HEK293T (cell line): Measurements from ENCODE around the gene CASP2.

Experiments used
- CTCF ChIA-PET: fragments of 350-600 bp; formaldehyde crosslinking; extraction: SDS; loops from one replicate; lab custom pipeline; 2021; ENCODE audit warnings: antibody characterized with exemption, inconsistent platforms; lab: Yijun Ruan, JAX
- POLR2A ChIA-PET: fragments of 350-600 bp; formaldehyde crosslinking; extraction: SDS; loops from one replicate; lab custom pipeline; 2020; ENCODE audit warnings: antibody characterized with exemption, inconsistent platforms; lab: Yijun Ruan, JAX
- DNase-seq: peaks from one replicate; pipeline ENCODE4 v3.0.0; 2012; ENCODE audit warnings: mixed read lengths; ENCODE audit errors: extremely low spot score
- ARNT ChIP-seq: fragments of 450-650 bp; IDR thresholded peaks from 2 replicates; pipeline ENCODE4 v1.6.1; 2017; ENCODE audit warnings: mild to moderate bottlenecking
- BHLHE40 ChIP-seq: fragments of 450-650 bp; IDR thresholded peaks from 2 replicates; pipeline ENCODE4 v1.6.1; 2016; ENCODE audit warnings: mild to moderate bottlenecking, moderate library complexity, borderline replicate concordance
- CTBP1 ChIP-seq: fragments of 450-650 bp; IDR thresholded peaks from 2 replicates; pipeline ENCODE4 v1.6.1; 2016; ENCODE audit warnings: borderline replicate concordance
- ELF4 ChIP-seq: fragments of 450-650 bp; IDR thresholded peaks from 2 replicates; pipeline ENCODE4 v1.6.1; 2017; ENCODE audit warnings: antibody characterized with exemption
- FOXA1 ChIP-seq: fragments of 450-650 bp; IDR thresholded peaks from 2 replicates; pipeline ENCODE4 v1.6.1; 2016; ENCODE audit warnings: mild to moderate bottlenecking
- FOXK2 ChIP-seq: fragments of 450-650 bp; IDR thresholded peaks from 2 replicates; pipeline ENCODE4 v1.6.1; 2016; ENCODE audit warnings: mild to moderate bottlenecking
- FOXM1 ChIP-seq: fragments of 450-650 bp; IDR thresholded peaks from 2 replicates; pipeline ENCODE4 v1.6.1; 2017; ENCODE audit warnings: mild to moderate bottlenecking, borderline replicate concordance
- HDGF ChIP-seq: fragments of 450-650 bp; IDR thresholded peaks from 2 replicates; pipeline ENCODE4 v1.6.1; 2017; ENCODE audit warnings: antibody characterized with exemption, borderline replicate concordance
- L3MBTL2 ChIP-seq: fragments of 450-650 bp; conservative IDR thresholded peaks from 2 replicates; pipeline ENCODE4 v1.6.1; 2016; ENCODE audit warnings: mild to moderate bottlenecking
- LEF1 ChIP-seq: fragments of 450-650 bp; IDR thresholded peaks from 2 replicates; pipeline ENCODE4 v1.6.1; 2017; ENCODE audit warnings: mild to moderate bottlenecking, borderline replicate concordance
- NFRKB ChIP-seq: fragments of 450-650 bp; IDR thresholded peaks from 2 replicates; pipeline ENCODE4 v1.6.1; 2016; ENCODE audit warnings: mild to moderate bottlenecking, moderate library complexity
- PKNOX1 ChIP-seq: fragments of 450-650 bp; IDR thresholded peaks from 2 replicates; pipeline ENCODE4 v1.6.1; 2016
- SP1 ChIP-seq: fragments of 450-650 bp; IDR thresholded peaks from 2 replicates; pipeline ENCODE4 v1.6.1; 2017
- SUZ12 ChIP-seq: fragments of 450-650 bp; IDR thresholded peaks from 2 replicates; pipeline ENCODE4 v1.6.1; 2016; ENCODE audit warnings: mild to moderate bottlenecking
- TARDBP ChIP-seq: fragments of 450-650 bp; IDR thresholded peaks from 2 replicates; pipeline ENCODE4 v1.6.1; 2016
- ZNF384 ChIP-seq: fragments of 450-650 bp; IDR thresholded peaks from 2 replicates; pipeline ENCODE4 v1.6.1; 2016

The CASP2 gene

GRCh38 chr7:143280160-143280559 is 8.0 kb upstream of the CASP2 start:
- ChIA-PET CTCF (interaction anchor here (0.7 kb wide), 1 partner anchor 100 kb away, joined by 3 read pairs; no protein-coding TSS in a partner anchor), POLR2A (interaction anchor here (0.9 to 1.5 kb wide), 2 partner anchors 8 to 17 kb away, joined by 3 to 8 read pairs; partner anchors contain the start of genes CASP2 and GSTK1)
- no peak for DNase-seq
- no peak for TF ChIP-seq L3MBTL2
- no peak for TF ChIP-seq LEF1
- TF ChIP-seq PKNOX1: no peak
- no peak for TF ChIP-seq ELF4
- TF ChIP-seq FOXK2: no peak
- no peak for TF ChIP-seq CTBP1

- ChIA-PET CTCF (no interaction called here), POLR2A (interaction anchor here (1.5 kb wide), 2 partner anchors 17 kb away, joined by 7 to 8 read pairs; partner anchors contain the start of gene GSTK1)
- no peak for TF ChIP-seq ARNT
- TF ChIP-seq FOXM1: no peak
- no peak for TF ChIP-seq BHLHE40
- no peak for TF ChIP-seq SP1
- TF ChIP-seq SUZ12: no peak
- no peak for TF ChIP-seq FOXK2
- no peak for TF ChIP-seq LEF1
- TF ChIP-seq FOXA1: no peak
- TF ChIP-seq HDGF: no peak
- no peak for TF ChIP-seq ELF4
- TF ChIP-seq CTBP1: no peak
- TF ChIP-seq NFRKB: no peak
- TF ChIP-seq TARDBP: no peak
- no peak for TF ChIP-seq ZNF384
- TF ChIP-seq PKNOX1: no peak
- TF ChIP-seq L3MBTL2: no peak
- DNase-seq: no peak
Observed at GRCh38 chr7:143280566-143280965, 7.6 kb upstream of the CASP2 start.

- TF ChIP-seq NFRKB (no peak), ZNF384 (no peak), PKNOX1 (no peak), LEF1 (no peak), TARDBP (no peak), HDGF (no peak), L3MBTL2 (no peak), FOXM1 (no peak), FOXK2 (no peak), SUZ12 (no peak), FOXA1 (no peak)
- CTCF ChIA-PET: interaction anchor here (0.5 to 0.6 kb wide), 2 partner anchors 37 to 135 kb away, joined by 3 read pairs; no protein-coding TSS in a partner anchor
- POLR2A ChIA-PET: interaction anchor here (1.5 kb wide), 1 partner anchor 18 kb away, joined by 7 read pairs; the partner anchor contains the start of gene GSTK1
- DNase-seq: no peak
Observed at GRCh38 chr7:143281529-143281928, 6.6 kb upstream of the CASP2 start.

GRCh38 chr7:143282124-143282523 is 6.0 kb upstream of the CASP2 start:
- no peak for DNase-seq
- POLR2A ChIA-PET: interaction anchor here (1.5 to 1.7 kb wide), 2 partner anchors 19 kb away, joined by 5 to 7 read pairs; partner anchors contain the start of gene GSTK1
- TF ChIP-seq FOXA1 (no peak), PKNOX1 (no peak), TARDBP (no peak), FOXM1 (no peak), SP1 (no peak), NFRKB (no peak), ELF4 (no peak), CTBP1 (no peak), ARNT (no peak), LEF1 (no peak), L3MBTL2 (no peak), SUZ12 (no peak), BHLHE40 (no peak), HDGF (no peak), FOXK2 (no peak), ZNF384 (no peak)
- CTCF ChIA-PET: interaction anchor here (0.5 to 1.0 kb wide), 3 partner anchors 18 to 135 kb away, joined by 3 read pairs; no protein-coding TSS in a partner anchor

- ChIA-PET POLR2A (interaction anchor here (1.7 kb wide), 1 partner anchor 20 kb away, joined by 5 read pairs; the partner anchor contains the start of gene GSTK1), CTCF (interaction anchor here (0.8 to 1.0 kb wide), 2 partner anchors 9 to 97 kb away, joined by 3 read pairs; no protein-coding TSS in a partner anchor)
- TF ChIP-seq SP1 (no peak), NFRKB (no peak), ARNT (no peak), ZNF384 (no peak), L3MBTL2 (no peak), ELF4 (no peak), TARDBP (no peak), BHLHE40 (no peak), SUZ12 (no peak), PKNOX1 (no peak), FOXM1 (no peak), FOXK2 (no peak), HDGF (no peak), CTBP1 (no peak), FOXA1 (no peak), LEF1 (no peak)
- no peak for DNase-seq
Observed at GRCh38 chr7:143283381-143283780, 4.8 kb upstream of the CASP2 start.
